HepG2 (cell line): ENCODE data around the gene MEIOC. TPM values are rescaled to one million over a fixed set of nuclear protein-coding genes. Genes with fewer than 3 reads are reported as not detected.
A peak's percentile ranks its signal among the peaks of the same experiment; 100 is the strongest.

Experiments
- ATAC-seq: fragments of 200-7000 bp; cut with Tn5 transposase; 3 replicates; pipeline ENCODE4 v1.9.1; 2020; ENCODE audit warnings: mild to moderate bottlenecking, moderate library complexity
- BruUV-seq: library from RNA; stranded (reverse); fragments of 400-500 nt; replicated peaks from 2 replicates; lab custom pipeline; 2021; lab: Mats Ljungman, UMichigan
- CTCF ChIA-PET: fragments of 300-600 bp; formaldehyde crosslinking; extraction: SDS; loops from one replicate; lab custom pipeline; 2021; ENCODE audit warnings: low total read pairs, inconsistent platforms, low intra/inter-chr PET ratio; lab: Yijun Ruan, JAX
- POLR2A ChIA-PET: fragments of 350-600 bp; sonication (Branson Sonifier 250); formaldehyde crosslinking; loops from one replicate; lab custom pipeline; 2020; ENCODE audit warnings: antibody characterized with exemption, inconsistent platforms; lab: Yijun Ruan, JAX
- DNase-seq: peaks from one replicate; pipeline ENCODE4 v3.0.0-alpha.2; 2015; ENCODE audit warnings: low spot score
- FAIRE-seq: peaks from 3 replicates; lab custom pipeline; 2011; peaks lifted over from hg19 to GRCh38; lab: Jason Lieb, UNC
- H2AFZ ChIP-seq: one replicate; pipeline ENCODE4 v1.6.1; 2011; ENCODE audit warnings: low read length, inconsistent platforms
- H3K27ac ChIP-seq: fragments of 300-600 bp; 3 replicates; pipeline ENCODE4 v1.8.0; 2011; ENCODE audit warnings: mixed run types, mild to moderate bottlenecking, mixed read lengths, low read length, inconsistent platforms; ENCODE audit not compliant: insufficient read depth; ENCODE audit errors: extremely low read length
- H3K27me3 ChIP-seq, 2 experiments: fragments of 200-600 bp in 1 of 2; 2 replicates in 1 of 2; 3 replicates in 1 of 2; pipeline versions ENCODE4 v1.6.0 to v1.8.0; 2011; ENCODE audit warnings: low read length in 2 of 2, mild to moderate bottlenecking in 2 of 2, moderate library complexity in 2 of 2, inconsistent platforms in 1 of 2; ENCODE audit not compliant: insufficient read depth in 2 of 2, control insufficient read depth in 1 of 2
- H3K36me3 ChIP-seq, 2 experiments: fragments of 200-600 bp in 1 of 2; replicated peaks in 1 of 2; 2 replicates in 1 of 2; 3 replicates in 1 of 2; pipeline versions ENCODE4 v1.5.1 to v1.8.0; 2011; ENCODE audit warnings: low read length in 2 of 2, inconsistent platforms in 1 of 2; ENCODE audit not compliant: insufficient read depth in 2 of 2, control insufficient read depth in 1 of 2
- H3K4me1 ChIP-seq: 2 replicates; pipeline ENCODE4 v1.5.1; 2012; ENCODE audit warnings: low read length, inconsistent platforms; ENCODE audit not compliant: insufficient read depth
- H3K4me2 ChIP-seq: 2 replicates; pipeline ENCODE4 v1.6.0; 2011; ENCODE audit warnings: low read depth, low read length, inconsistent platforms
- H3K4me3 ChIP-seq, 3 experiments: fragments of 200-600 bp in 1 of 3; sonication (generic), shearing (Covaris generic) in 1 of 3; replicated peaks in 1 of 3; 2 replicates each; pipeline ENCODE4 v1.5.1; 2011 to 2016; ENCODE audit warnings: low read length in 3 of 3, inconsistent platforms in 2 of 3, low read depth in 2 of 3, mild to moderate bottlenecking in 2 of 3, control low read depth in 1 of 3, mixed read lengths in 1 of 3; ENCODE audit not compliant: insufficient read depth in 1 of 3
- H3K79me2 ChIP-seq: one replicate; pipeline ENCODE4 v1.6.1; 2011; ENCODE audit warnings: low read length, inconsistent platforms; ENCODE audit not compliant: insufficient read depth
- H3K9ac ChIP-seq: 2 replicates; pipeline ENCODE4 v1.6.0; 2011; ENCODE audit warnings: mild to moderate bottlenecking, low read depth, low read length, inconsistent platforms; ENCODE audit not compliant: insufficient read depth
- H3K9me3 ChIP-seq: 2 replicates; pipeline ENCODE4 v1.5.1; 2012; ENCODE audit warnings: mild to moderate bottlenecking, low read length
- H4K20me1 ChIP-seq: 2 replicates; pipeline ENCODE4 v1.6.0; 2011; ENCODE audit warnings: inconsistent platforms, mild to moderate bottlenecking, low read length, moderate library complexity; ENCODE audit not compliant: insufficient read depth
- CENPT ChIP-seq: sonication (generic); formaldehyde crosslinking; IDR thresholded peaks from 2 replicates; pipeline ENCODE4 v1.8.0; 2022; ENCODE audit warnings: low read depth, mild to moderate bottlenecking, moderate library complexity, missing genetic modification reagents
- YY1 ChIP-seq: IDR thresholded peaks from 2 replicates; pipeline ENCODE4 v1.6.1; 2011; ENCODE audit warnings: low read length, low read depth, moderate library complexity, mild to moderate bottlenecking; ENCODE audit not compliant: insufficient read depth, insufficient replicate concordance
- ZBTB21 ChIP-seq: sonication (generic); formaldehyde crosslinking; IDR thresholded peaks from 2 replicates; pipeline ENCODE4 v1.4.0; 2020; ENCODE audit warnings: missing genetic modification reagents
- ZBTB3 ChIP-seq: sonication (generic); formaldehyde crosslinking; IDR thresholded peaks from 2 replicates; pipeline ENCODE4 v1.4.0; 2020; ENCODE audit warnings: low read depth, mild to moderate bottlenecking, moderate library complexity, missing genetic modification reagents, borderline replicate concordance
- in situ Hi-C: cut with HindIII; loops from 2 replicates; pipeline ENCODE4 v1.10.0; 2017; ENCODE audit warnings: low pct_unique_long_range_greater_than_20kb; ENCODE audit not compliant: extremely low pct_ligation_motif_present
- intact Hi-C: fragments of 100-400 bp; cut with micrococcal nuclease; formaldehyde crosslinking; loops from one replicate; pipeline ENCODE4 v1.10.0; 2022; ENCODE audit not compliant: unreplicated experiment
- polyA plus RNA-seq, 8 experiments: library from polyadenylated mRNA; depleted of rRNA in 3 of 8; stranded (reverse) in 7 of 8; unstranded in 1 of 8; fragments of >200 nt; fragmentation: Illumina TruSeq in 4 of 8; extraction: Trizol in 4 of 8; gene quantifications; 2 replicates each; pipeline versions ENCODE4 v1.2.1 to v1.2.3, GENCODE V29; 2011 to 2016; ENCODE audit warnings: low read depth in 4 of 8, missing spikeins in 1 of 8, mixed read lengths in 1 of 8; ENCODE audit not compliant: insufficient read depth in 1 of 8
- total RNA-seq, 5 experiments: library from RNA; depleted of rRNA; stranded (reverse); fragments of >200 nt; fragmentation: Illumina TruSeq; extraction: Trizol; gene quantifications; 2 replicates each; pipeline ENCODE4 v1.2.3, GENCODE V29; 2016; ENCODE audit warnings: low read depth in 1 of 5
- TF ChIP-seq, protein P1 (sequence below), 2 experiments: fragments of 450-650 bp in 1 of 2; sonication (generic) in 1 of 2; formaldehyde crosslinking in 1 of 2; IDR thresholded peaks; 2 replicates each; pipeline versions ENCODE4 v1.6.1 to v1.8.0; 2016 to 2022; ENCODE audit warnings: antibody characterized with exemption in 1 of 2, mild to moderate bottlenecking in 1 of 2, missing genetic modification reagents in 1 of 2
- TF ChIP-seq, protein P2 (sequence below): sonication (generic); formaldehyde crosslinking; IDR thresholded peaks from 2 replicates; pipeline ENCODE4 v1.4.0; 2020; ENCODE audit warnings: mild to moderate bottlenecking, missing genetic modification reagents

Gene MEIOC
- total and polyA plus RNA-seq, 2 of the 13 experiments (the other 11 are each of a cell fraction or from before 2014, with no cell fraction given), result 0.04 to 0.15 TPM

DNA sequence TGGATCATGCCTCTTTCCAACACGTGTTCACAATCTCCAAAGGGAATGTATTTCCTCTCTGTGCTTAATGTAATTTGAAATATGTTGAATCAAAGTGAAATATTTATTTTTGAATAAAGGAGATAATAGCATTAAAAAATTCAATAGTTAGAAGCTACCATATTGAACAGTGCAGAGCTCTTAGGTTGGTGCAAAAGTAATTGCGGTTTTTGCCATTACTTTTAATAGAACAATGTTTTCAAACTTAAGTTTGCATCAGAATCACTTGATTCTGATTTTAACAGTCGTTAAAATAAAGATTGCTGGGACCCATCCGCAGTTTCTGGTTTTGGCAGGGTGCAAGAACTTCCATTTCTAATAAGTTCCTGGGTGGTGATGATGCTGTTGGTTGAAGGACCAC lies 10.0 kb upstream of the MEIOC start (continued):
- TF ChIP-seq, protein P1, sequence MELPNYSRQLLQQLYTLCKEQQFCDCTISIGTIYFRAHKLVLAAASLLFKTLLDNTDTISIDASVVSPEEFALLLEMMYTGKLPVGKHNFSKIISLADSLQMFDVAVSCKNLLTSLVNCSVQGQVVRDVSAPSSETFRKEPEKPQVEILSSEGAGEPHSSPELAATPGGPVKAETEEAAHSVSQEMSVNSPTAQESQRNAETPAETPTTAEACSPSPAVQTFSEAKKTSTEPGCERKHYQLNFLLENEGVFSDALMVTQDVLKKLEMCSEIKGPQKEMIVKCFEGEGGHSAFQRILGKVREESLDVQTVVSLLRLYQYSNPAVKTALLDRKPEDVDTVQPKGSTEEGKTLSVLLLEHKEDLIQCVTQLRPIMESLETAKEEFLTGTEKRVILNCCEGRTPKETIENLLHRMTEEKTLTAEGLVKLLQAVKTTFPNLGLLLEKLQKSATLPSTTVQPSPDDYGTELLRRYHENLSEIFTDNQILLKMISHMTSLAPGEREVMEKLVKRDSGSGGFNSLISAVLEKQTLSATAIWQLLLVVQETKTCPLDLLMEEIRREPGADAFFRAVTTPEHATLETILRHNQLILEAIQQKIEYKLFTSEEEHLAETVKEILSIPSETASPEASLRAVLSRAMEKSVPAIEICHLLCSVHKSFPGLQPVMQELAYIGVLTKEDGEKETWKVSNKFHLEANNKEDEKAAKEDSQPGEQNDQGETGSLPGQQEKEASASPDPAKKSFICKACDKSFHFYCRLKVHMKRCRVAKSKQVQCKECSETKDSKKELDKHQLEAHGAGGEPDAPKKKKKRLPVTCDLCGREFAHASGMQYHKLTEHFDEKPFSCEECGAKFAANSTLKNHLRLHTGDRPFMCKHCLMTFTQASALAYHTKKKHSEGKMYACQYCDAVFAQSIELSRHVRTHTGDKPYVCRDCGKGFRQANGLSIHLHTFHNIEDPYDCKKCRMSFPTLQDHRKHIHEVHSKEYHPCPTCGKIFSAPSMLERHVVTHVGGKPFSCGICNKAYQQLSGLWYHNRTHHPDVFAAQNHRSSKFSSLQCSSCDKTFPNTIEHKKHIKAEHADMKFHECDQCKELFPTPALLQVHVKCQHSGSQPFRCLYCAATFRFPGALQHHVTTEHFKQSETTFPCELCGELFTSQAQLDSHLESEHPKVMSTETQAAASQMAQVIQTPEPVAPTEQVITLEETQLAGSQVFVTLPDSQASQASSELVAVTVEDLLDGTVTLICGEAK (IDR thresholded peaks at IDR 0.05), result peak; percentile 78
- TF ChIP-seq, protein P1 (CRISPR knock-in tag; IDR thresholded peaks at IDR 0.05), result no peak
- no peak for TF ChIP-seq ZBTB3
- TF ChIP-seq, all 625 proteins: peak for 1

DNA sequence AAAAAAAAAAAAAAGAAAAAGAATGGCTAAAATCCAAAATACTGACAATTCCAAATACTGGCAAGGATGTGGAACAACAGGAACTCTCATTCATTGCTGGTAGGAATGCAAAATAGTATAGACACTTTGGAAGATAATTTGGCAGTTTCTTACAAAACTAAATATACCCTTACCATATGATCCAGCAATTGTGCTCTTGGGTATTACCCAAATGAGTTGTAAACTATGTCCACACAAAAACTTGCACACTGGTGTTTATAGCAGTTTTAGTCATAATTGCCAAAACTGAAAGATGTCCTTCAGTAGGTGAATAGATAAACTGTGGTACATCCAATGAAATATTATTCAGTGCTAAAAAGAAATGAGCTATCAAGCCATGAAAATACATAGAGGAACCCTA lies 8.5 kb upstream of the MEIOC start:
- in situ Hi-C loops (no loop called here), intact Hi-C loops (no loop called here)
- H3K9ac ChIP-seq, result no peak overlapping the region
- no peaks in the 10 kb centered on the region for H3K79me2 ChIP-seq
- no peaks in the 10 kb centered on the region for H4K20me1 ChIP-seq
- no peak overlapping the region for H3K4me2 ChIP-seq
- no peak for TF ChIP-seq ZBTB21 (CRISPR knock-in tag)
- no peak for TF ChIP-seq CENPT (CRISPR knock-in tag)
- TF ChIP-seq, protein P2, sequence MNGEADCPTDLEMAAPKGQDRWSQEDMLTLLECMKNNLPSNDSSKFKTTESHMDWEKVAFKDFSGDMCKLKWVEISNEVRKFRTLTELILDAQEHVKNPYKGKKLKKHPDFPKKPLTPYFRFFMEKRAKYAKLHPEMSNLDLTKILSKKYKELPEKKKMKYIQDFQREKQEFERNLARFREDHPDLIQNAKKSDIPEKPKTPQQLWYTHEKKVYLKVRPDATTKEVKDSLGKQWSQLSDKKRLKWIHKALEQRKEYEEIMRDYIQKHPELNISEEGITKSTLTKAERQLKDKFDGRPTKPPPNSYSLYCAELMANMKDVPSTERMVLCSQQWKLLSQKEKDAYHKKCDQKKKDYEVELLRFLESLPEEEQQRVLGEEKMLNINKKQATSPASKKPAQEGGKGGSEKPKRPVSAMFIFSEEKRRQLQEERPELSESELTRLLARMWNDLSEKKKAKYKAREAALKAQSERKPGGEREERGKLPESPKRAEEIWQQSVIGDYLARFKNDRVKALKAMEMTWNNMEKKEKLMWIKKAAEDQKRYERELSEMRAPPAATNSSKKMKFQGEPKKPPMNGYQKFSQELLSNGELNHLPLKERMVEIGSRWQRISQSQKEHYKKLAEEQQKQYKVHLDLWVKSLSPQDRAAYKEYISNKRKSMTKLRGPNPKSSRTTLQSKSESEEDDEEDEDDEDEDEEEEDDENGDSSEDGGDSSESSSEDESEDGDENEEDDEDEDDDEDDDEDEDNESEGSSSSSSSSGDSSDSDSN (CRISPR knock-in tag), result no peak
- TF ChIP-seq YY1, result no peak
- H3K27ac ChIP-seq, result no peak overlapping the region
- no peak overlapping the region for H3K4me3 ChIP-seq
- BruUV-seq, result no TSS peak
- ChIA-PET POLR2A (no interaction called here), CTCF (no interaction called here)
- no peaks in the 10 kb centered on the region for H3K4me1 ChIP-seq
- H3K27me3 ChIP-seq, result 0 out of 5 replicates have a peak, but pooled peaks cover 0 to 4% of the 10 kb centered on the region in 2 experiments
- H3K36me3 ChIP-seq, result no peaks in the 10 kb centered on the region
- no peak for FAIRE-seq
- H3K9me3 ChIP-seq, result no peaks in the 10 kb centered on the region
- H2AFZ ChIP-seq, result no peak overlapping the region
- DNase-seq, result no peak
- no peak for ATAC-seq
